ENCODE data around the gene DAPP1.

DNA sequence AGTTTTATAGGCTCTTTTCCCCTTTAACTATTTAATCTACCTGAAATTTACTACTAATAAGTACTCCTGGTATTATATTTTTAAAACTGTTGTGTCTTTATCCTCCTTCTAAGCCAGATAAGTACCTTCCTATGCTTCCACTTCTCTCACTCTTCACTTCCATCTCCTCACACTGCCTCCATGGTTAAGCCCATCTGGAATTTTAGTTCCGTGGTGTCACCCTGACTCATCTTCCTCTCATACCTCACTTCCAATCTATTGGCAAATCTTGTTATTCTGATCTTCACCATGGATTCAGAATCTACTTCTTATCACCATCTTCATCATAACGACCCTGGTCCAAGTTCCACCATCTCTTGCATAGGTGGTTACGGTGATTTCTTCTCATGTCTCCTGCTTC is 32.7 kb upstream of the DAPP1 start:
- TF ChIP-seq, protein P1, sequence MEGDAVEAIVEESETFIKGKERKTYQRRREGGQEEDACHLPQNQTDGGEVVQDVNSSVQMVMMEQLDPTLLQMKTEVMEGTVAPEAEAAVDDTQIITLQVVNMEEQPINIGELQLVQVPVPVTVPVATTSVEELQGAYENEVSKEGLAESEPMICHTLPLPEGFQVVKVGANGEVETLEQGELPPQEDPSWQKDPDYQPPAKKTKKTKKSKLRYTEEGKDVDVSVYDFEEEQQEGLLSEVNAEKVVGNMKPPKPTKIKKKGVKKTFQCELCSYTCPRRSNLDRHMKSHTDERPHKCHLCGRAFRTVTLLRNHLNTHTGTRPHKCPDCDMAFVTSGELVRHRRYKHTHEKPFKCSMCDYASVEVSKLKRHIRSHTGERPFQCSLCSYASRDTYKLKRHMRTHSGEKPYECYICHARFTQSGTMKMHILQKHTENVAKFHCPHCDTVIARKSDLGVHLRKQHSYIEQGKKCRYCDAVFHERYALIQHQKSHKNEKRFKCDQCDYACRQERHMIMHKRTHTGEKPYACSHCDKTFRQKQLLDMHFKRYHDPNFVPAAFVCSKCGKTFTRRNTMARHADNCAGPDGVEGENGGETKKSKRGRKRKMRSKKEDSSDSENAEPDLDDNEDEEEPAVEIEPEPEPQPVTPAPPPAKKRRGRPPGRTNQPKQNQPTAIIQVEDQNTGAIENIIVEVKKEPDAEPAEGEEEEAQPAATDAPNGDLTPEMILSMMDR (IDR thresholded peaks at IDR 0.05): no peak
- no peak for TF ChIP-seq EP300 (IDR thresholded peaks at IDR 0.05)

All from gastroesophageal sphincter (tissue), 3 donors.